ENCODE results near the gene BCO2.
"Not testable (repeated sequence)": the region's sequence is repeated elsewhere in the genome, so short reads cannot be mapped to it uniquely, and the experiment has no call there.

BCO2 gene

DNA sequence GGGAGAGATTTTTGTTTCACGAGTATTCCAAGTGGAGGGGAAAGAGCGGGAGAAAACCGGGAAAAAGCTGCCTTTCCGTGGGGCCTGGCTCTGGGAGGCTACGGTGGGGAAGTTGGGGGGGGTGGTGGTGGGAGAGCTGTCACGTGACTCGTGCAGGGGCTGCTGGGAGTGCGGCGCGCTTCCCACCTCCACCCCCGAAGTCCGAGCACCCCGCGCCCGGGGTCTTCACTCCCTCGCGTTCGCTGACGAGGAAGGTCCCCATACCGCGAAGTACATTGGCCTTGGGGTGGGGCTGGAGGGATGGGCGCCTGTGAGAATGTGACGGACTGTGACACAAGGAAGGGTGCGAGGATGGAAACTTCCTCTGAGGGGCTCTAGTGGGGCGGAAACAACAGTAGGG lies 8.2 kb upstream of the BCO2 start, which contains the start of gene TEX12:
TSS of gene TEX12 (plus strand) at position 228 of the 400 bp plus-strand sequence. CDS start 1,897 bp downstream, outside the sequence.
- no peak for DNase-seq

DNA sequence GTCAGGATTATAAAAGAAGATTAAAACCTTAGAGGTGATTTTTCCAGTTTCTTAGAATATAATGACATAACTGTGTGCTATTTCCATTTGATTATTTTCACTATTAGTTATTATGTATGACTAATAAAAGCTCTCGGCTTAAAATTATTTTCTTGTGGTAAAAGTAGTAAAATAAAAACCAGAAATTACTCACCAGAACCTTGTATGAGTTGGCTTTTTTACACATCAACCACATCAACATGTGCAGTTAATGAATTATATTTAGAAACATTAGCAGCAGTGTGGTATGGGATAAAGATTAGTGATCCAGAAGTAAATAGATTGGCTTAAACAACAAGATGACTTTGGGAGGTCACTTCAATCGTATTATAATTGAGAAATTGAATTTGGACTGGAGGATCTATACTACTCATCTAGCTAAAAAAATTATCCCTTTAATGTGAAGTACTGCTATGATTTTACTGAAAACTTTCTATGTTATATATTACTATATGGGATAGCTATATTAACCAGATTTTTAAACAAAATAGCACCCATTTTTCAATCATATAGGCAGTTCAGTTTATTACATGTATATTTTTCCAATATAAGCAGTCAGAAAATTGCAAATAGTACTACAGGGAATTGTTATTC lies 2.8 kb upstream of the BCO2 start:
- no peak for DNase-seq

DNA sequence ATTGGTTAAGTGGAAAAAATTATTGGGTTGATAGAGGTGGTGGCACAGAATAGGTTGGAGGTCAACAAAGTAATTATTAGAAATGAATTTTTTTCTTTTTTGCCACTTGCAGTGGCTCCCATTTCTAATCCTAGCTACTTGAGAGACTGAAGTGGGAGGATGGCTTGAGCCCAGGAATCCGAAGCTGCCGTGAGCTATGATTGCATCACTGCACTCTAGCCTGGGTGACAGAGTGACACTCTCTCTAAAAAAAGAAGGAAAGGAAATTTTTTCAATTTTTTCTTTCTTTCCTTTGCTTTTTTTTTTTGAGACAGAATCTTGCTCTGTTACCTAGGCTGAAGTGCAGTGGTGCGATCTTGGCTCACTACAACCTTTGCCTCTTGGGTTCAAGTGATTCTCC lies 2.2 kb upstream of the BCO2 start:
- DNase-seq, result no peak

DNA sequence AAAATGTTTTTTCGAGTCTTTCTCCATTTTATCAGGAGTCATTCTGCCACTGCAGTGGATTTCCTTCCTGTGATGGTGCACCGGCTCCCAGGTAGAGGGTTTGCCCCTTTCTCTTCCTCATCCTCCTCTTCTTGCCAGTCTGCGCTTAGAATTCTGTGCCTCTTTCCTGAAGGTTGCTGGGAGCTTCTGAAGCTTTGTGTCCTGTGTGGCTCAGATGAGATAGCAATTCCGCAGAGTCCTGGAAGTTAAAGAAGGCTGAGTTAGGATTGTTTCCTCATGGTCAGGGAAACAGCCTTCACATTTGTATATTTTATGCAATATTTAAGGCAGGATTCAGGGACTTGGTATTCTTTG lies 264 bp downstream of the BCO2 start:
- DNase-seq, result no peak

DNA sequence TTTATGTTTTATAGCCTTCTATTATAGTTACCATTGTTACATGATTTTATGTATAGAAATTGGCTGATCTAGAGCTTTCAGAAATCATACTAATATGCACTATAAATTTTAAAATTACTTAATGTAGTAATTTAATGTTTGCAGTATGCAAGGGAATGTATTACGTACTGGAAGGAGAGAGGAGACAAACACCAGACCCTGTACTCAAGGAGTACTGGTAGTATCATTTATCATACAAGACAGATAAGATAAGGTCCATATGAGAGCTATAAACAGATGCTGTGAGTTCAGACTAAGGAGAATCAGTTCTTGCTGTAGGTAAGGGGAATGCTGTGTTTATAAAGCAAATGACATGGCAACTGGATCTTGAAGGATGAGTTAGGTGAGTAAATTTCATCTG lies 765 bp downstream of the BCO2 start:
- no peak for DNase-seq

DNA sequence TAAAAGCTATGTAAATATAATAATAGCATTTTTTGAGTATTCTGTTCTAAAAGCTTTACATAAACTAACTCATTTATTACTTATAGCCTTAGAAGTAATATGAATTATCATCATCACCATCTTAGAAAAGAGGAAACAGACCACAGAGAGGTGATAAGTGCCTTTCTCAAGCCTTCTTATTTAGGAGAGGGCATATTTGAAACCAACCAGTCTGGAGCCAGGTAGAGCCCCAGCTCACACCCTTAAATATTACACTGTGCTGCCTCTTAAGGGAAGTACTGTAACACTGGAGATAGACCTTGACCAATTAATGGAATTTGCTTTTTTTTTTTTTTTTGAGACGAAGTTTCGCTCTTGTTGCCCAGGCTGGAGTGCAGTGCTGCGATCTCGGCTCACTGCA lies 2.3 kb downstream of the BCO2 start:
- no peak for DNase-seq

DNA sequence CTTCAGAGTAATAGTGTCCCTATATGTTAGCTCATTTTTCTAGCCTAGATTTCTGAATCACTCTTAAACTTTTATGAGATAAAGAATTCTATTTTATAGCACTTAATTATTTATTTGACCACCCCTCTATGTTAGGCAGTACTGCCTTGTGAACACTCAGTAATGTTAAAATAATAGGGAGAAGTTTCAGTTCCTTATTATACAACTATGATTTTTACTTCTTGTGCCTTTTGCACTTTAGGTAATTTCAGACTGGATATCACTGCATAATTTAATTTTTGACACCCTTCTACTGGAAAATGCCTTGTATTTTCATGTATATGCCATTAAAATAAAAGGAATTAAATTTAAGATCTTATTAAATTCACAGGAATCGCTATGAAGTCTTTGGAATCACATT lies 3.1 kb downstream of the BCO2 start:
- no peak for DNase-seq

DNA sequence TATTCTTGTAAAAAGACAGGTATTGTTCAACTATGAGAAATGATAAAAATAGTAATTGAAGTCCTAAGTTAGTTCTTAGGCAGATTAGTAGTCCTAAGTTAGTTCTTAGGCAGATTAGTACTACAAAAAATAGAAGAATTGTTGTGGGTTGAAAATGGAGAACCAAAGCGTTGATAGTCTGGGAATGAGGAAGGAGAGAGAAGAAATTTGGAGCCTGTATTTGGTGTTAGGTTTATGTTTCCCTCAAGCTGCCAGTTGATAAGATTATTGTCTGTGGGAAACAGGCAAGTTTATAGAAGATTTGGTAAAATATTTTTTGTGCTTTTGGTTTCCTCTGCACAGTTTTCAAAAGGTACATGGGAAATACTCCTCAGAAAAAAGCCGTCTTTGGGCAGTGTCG lies 3.6 kb downstream of the BCO2 start:
- DNase-seq, result no peak

DNA sequence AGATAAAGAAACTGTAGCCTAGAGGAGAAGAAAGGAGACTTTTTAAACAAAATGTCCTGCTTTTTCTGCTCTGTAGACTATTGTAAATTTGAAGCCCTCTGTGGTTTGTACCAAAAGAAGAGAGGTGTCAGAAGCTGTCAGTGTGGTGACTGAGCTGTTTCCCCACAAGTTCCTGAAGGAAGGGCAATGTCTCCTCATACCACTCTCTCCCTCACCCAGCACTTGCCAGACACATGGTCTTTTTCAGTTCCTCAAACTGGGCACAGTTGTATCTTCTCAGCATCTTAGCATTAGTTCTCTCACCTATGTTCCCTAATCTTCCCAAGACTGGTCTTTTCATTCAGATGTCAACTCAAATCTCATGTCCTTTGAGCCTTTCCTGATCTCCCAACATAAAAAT lies 4.3 kb downstream of the BCO2 start:
- DNase-seq, result no peak

DNA sequence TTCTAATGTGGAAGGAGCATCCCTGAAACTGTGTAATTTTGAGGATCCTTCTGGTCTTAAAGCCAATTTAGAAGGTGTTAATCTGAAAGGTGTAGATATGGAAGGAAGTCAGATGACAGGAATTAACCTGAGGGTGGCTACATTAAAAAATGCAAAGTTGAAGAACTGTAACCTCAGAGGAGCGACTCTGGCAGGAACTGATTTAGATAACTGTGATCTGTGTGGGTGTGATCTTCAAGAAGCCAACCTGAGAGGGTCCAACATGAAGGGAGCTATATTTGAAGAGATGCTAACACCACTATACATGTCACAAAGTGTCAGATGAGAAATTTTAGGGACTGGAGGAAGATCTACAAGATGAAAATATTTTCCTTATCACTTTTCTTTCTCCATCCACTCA lies 7.6 kb downstream of the BCO2 start:
- no peak for DNase-seq

DNA sequence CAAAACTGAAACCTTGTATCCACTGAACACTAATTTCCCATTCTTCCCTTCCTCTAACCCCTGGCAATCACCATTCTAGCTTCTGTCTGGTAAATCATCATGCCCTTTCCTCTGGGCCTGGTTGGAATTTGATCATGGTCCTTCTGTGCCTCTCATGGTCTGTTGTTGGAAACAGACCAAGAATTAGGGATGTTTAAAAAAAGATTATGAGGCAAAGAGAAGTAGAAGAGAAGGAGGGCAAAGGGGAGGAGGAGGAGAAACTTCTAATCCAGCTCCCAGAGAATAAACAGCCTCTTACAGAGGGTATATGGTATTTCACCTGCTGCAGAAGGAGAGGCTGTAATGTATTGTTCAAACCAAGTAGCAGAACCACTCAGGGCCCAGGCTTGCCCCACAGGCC lies 10.6 kb downstream of the BCO2 start:
- DNase-seq, result no peak

DNA sequence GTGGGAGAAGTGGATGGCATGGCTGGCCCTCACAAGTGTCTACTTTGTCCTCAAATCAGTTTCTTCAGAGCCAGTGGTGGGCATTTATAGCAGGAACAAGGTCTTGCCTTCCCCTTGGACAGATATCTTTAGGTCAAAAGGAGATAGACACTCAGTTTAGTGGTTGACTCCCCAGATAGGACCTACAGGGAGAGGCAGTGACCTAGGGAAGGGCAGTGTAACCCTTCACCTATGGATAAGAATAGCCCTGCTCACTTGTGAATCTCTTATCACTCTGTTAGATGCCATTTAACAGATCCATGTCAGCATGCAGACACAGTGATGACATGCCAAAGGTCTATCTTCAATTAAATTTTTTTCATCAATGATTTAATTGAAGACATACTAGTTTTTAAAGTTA lies 11.0 kb downstream of the BCO2 start:
- DNase-seq, result no peak

DNA sequence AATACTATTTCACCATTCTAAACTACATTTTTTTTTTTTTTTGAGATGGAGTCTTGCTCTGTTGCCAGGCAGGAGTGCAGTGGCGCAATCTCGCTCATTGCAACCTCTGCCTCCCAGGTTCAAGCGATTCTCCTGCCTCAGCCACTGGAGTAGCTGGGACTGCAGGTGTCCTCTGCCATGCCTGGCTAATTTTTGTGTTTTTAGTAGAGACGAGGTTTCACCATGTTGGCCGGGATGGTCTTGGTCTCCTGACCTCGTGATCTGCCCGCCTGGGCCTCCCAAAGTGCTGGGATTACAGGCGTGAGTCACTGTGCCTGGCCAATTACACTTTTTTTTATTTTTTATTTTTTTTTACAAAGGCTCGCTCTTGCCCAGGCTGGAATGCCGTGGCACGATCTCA lies 19.8 kb downstream of the BCO2 start:
- DNase-seq, result not testable (repeated sequence)

DNA sequence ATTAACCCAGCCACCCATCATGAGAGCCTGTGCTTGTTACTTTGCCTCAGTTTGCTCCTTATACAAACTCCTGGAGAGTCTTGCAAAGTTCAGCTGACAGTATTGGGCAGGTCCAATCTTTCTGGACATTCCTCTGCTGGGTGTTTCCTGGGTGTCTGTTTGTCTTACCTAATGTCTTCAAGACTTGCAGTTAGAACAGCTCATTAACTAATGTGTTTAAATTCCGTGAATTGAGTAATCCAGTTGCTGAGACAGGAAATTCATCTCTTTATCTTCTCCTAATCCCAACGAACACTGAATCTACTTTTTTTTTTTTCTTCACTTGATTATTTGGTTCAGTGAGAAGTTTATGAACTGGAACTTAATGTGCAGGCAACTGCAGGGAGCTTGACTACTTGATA lies 20.6 kb downstream of the BCO2 start:
- DNase-seq, result no peak

DNA sequence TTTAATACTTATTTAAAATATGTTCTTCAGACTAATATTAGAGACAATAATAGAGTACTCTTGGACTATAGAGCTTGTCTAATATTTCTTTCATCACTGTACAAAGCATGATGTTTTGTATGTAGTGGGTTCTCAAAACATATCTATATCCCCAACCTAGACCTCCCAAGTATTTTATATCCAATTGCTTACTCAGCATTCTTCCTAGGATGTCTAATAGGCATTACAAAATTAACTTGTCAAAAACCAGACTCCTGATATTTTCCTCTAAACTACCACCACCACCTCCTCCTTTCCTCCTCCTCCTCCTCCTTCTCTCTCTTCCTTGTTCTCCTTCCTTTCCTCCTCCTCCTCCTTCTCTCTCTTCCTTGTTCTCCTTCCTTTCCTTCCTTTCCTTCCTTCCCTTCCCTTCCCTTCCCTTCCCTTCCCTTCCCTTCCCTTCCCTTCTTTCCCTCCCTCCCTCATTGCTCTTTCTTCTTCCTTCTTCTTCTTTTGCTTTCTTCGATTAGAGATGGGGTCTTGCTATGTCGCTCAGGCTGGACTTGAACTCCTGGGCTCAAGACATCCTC lies 21.3 kb downstream of the BCO2 start:
- no peak for DNase-seq

DNA sequence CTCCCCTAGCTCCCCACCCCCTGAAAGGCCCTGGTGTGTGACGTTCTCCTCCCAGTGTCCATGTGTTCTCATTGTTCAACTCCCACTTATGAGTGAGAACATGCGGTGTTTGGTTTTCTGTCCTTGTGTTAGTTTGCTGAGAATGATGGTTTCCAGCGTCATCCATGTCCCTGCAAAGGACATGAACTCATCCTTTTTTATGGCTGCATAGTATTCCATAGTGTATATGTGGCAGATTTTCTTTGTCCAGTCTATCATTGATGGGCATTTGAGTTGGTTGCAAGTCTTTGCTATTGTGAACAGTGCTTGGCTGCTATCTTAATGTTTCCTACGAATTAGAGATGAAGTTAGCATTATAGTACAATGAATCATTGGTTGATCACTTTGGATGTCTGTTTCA lies 23.8 kb downstream of the BCO2 start:
- DNase-seq, result not testable (repeated sequence)

DNA sequence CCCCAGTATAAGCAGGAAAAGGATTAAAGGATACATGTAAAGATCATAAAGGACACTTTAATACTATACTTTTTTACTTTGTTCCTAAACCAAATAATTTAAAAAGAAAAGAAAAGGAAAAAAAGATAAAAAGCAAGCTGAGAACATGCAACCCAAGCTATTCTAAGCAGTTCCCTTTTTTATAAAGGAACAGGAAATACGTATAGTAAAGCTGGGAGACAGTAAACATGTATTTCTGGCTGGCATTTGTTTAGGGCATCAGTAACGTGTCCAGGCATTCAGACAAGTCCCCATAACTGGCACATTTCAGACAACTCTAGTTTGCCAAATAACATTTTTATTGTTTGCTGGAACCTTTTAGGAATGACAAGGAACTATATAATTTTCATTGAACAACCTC lies 24.9 kb downstream of the BCO2 start:
- DNase-seq, result no peak

DNA sequence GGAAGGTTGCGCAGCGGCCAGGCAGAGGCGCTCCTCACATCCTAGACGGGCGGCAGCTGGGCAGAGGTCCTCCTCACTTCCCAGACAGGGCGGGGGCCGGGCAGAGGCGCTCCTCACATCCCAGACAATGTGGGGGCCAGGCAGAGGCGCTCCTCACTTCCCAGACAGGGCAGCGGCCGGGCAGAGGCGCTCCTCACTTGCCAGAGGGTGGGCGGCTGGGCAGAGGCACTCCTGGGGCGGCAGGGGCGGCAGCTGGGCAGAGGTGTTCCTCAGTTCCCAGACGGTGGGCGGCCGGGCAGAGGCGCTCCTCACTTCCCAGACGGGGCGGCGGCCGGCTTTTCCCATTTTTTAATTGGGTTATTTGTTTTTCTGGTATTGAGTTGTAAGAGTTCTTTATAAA lies 30.8 kb downstream of the BCO2 start:
- DNase-seq, result no peak

DNA sequence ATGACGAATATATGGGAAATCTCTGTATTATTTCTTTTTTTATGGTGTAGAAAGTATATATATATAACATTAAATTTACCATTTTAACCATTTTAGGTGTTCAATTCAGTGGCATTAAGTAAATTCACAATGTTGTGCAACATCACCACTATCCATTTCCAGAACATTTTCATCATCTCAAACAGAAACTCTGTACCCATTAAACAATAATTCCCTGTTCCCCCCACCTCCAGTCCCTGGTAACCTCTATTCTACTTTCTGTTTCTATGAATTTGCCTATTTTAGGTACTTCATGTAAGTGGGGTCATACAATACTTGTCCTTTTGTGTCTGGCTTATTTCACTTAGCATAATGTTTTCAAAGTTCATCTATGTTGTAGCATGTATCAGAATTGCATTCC lies 35.6 kb downstream of the BCO2 start:
- no peak for DNase-seq

DNA sequence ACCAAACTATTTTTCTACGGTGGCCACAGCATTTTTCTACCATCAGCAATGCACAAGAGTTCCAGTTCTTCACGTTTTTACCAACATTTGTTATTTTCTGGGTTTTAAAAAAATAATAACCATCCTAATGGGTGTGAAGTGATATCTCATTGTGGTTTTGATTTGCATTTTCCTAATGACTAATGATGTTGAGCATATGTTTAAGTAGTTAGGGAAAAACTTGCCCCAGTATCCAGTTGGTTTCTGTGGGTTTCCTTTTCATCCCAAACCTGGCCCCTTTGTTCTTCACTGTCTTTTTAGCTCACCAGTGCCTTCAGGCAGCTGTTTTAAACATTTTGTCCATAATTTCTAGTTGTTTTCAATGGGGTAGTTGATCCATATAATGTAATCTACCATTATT lies 36.2 kb downstream of the BCO2 start:
- no peak for DNase-seq

DNA sequence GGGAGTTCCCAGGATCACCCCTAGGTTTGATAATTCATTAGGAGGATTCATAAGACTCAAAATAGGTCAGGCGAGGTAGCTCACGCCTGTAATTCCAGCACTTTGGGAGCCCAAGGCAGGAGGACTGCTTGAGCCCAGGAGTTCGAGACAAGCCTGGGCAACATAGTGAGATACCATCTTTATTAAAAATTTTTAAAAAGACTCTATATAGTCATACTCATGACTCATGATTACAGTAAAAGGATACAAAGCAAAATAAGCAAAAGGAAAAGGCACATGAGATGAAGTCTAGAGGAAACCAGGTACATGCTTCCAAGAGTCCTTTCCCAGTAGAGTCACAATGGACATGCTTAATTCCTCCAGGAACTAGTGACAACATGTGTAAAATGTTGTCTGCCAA lies 37.0 kb downstream of the BCO2 start:
- DNase-seq, result no peak

DNA sequence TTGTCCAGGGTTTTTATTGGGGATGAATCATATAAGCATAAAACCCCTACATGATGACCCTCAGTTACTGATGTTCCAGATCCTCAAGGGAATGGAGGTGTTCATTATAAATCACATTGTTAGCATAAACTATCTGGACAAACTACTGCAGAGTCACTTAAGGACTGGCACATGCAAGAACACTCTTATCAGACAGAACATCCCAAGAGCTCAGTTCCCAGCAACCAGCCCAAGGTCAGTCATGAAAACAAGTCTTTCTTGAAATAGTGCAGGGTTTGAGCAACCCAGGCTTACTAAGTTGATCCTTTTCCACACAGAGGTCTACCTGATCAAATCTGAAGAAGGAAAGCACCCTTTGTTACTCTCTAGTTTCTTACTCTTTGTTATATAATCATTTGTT lies 37.4 kb downstream of the BCO2 start:
- no peak for DNase-seq

DNA sequence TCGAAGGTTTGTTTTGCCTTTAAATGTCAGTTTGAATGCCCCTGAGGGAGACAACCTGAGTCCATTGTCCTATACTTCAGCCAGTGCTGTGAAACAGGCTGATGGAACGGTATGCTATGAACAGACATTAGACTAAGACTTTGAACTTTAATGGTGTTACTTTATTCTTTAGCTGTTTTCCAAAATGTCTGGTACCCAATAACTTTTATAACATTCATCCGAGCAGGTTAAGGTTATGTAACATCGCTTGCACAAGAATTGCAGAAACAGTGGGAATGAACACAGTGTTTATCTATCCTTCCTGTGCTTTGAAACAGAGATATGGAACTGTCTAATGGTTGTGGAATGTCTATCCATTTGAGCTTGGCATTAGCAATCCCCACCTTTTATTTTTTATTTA lies 38.4 kb downstream of the BCO2 start:
- DNase-seq, result no peak

DNA sequence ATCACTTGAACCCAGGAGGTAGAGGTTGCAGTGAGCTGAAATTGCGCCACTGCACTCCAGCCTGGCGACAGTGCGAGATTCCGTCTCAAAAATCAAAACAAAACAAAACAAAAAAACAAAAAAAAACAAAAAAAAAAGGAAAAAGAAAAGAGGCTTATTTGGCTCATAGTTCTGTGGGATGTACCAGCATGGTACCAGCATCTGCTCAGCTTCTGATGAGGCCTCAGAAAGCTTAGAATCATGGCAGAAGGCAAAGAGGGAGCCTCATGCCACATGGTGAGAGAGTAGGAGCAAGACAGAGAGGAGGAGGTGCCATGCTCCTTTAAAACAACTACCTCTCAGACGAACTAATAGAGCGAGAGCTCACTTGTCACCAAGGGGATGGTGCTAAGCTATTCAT lies 40.3 kb downstream of the BCO2 start:
- DNase-seq, result no peak

DNA sequence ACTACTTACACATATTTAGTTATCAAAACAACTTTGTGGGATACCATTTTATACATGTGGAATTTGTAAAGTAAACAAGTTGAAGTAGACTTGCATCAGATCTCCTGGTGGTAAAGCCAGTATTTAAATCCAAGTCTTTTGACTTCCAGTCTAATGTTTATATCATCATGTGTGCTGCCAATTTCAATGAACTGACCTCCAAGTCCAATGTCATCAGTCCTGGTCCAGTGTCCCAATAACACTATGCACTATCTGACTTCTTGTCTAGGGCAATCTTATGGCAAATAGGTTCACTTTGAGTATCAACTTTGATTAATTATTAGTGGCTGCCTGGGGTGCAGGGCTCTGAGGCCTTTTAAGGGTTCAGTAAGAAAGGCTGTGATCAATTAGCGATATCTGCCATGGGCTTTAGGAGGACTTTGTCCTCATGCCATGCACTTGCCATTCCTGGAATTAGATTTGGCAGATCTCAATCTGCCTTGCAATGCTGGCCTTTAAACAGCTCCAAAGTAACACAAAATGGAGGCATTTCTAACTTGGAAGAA lies 41.3 kb downstream of the BCO2 start:
- DNase-seq, result no peak

All from stimulated activated CD4-positive, alpha-beta T cell treated with anti-CD3 and anti-CD28 coated beads, Interleukin-2, amount 100 ng/mL, for 24 hours (primary cell).